ENCODE measurements around the gene BAIAP3.

Gene BAIAP3

GRCh38 chr16:1371054-1371978 is 37.9 kb downstream of the BAIAP3 start:
- no peak for DNase-seq

GRCh38 chr16:1372292-1372950 is 39.0 kb downstream of the BAIAP3 start:
- no peak for DNase-seq

- no peak for DNase-seq
These were observed 41.2 kb downstream of the BAIAP3 start for GRCh38 chr16:1374418-1375297.

GRCh38 chr16:1375298-1375640 is 41.8 kb downstream of the BAIAP3 start:
- DNase-seq = no peak

GRCh38 chr16:1375741-1376410 is 42.4 kb downstream of the BAIAP3 start:
- DNase-seq = no peak

GRCh38 chr16:1377406-1378010 is 44.1 kb downstream of the BAIAP3 start:
- no peak for DNase-seq

- DNase-seq = no peak
These were observed 44.8 kb downstream of the BAIAP3 start for GRCh38 chr16:1378087-1378803.

- DNase-seq = no peak
These were observed 45.4 kb downstream of the BAIAP3 start for GRCh38 chr16:1378804-1379303.

- peak; percentile 74 for DNase-seq
These were observed 46.0 kb downstream of the BAIAP3 start for GRCh38 chr16:1379304-1380076.

- no peak for DNase-seq
These were observed 46.8 kb downstream of the BAIAP3 start for GRCh38 chr16:1380195-1380594.

GRCh38 chr16:1381612-1382406 is 48.4 kb downstream of the BAIAP3 start:
- DNase-seq = no peak

- no peak for DNase-seq
These were observed 50.1 kb downstream of the BAIAP3 start for GRCh38 chr16:1383556-1383955.

- no peak for DNase-seq
These were observed 51.8 kb downstream of the BAIAP3 start for GRCh38 chr16:1385232-1385631.

- DNase-seq = no peak
These were observed 53.9 kb downstream of the BAIAP3 start for GRCh38 chr16:1387331-1387730.

- DNase-seq = no peak
These were observed 56.3 kb downstream of the BAIAP3 start for GRCh38 chr16:1389762-1390161.

- DNase-seq = no peak
These were observed 56.9 kb downstream of the BAIAP3 start for GRCh38 chr16:1390239-1390779.

- no peak for DNase-seq
These were observed 59.4 kb downstream of the BAIAP3 start for GRCh38 chr16:1392826-1393225.

GRCh38 chr16:1393613-1394176 is 60.2 kb downstream of the BAIAP3 start:
- no peak for DNase-seq

Measured in right kidney (tissue), 1 donor.